HepG2 (cell line): Measurements from ENCODE around the gene TLDC2. TPM values are rescaled to one million over a fixed set of nuclear protein-coding genes. Genes with fewer than 3 reads are reported as not detected.

ENCODE experiments used
- ATF7-NPFF ChIP-seq: sonication (generic); formaldehyde crosslinking; IDR thresholded peaks from 2 replicates; pipeline ENCODE4 v1.8.1; 2023; ENCODE audit warnings: mild to moderate bottlenecking, low read depth, missing genetic modification reagents, moderate library complexity
- ATRX ChIP-seq: sonication (generic); formaldehyde crosslinking; IDR thresholded peaks from 2 replicates; pipeline ENCODE4 v1.4.0; 2020; ENCODE audit warnings: missing genetic modification reagents, borderline replicate concordance
- CBX1 ChIP-seq: IDR thresholded peaks from one replicate; pipeline ENCODE4 v1.6.1; 2016; ENCODE audit warnings: antibody characterized with exemption, low read depth
- DDIT3 ChIP-seq: sonication (generic); formaldehyde crosslinking; IDR thresholded peaks from 2 replicates; pipeline ENCODE4 v1.4.0; 2020; ENCODE audit warnings: mild to moderate bottlenecking, missing genetic modification reagents
- ELF1 ChIP-seq: sonication (generic); formaldehyde crosslinking; IDR thresholded peaks from 2 replicates; pipeline ENCODE4 v1.4.0; 2020; ENCODE audit warnings: missing genetic modification reagents
- GPN1 ChIP-seq: sonication (generic); formaldehyde crosslinking; IDR thresholded peaks from 2 replicates; pipeline ENCODE4 v1.5.1; 2020; ENCODE audit warnings: missing genetic modification reagents, borderline replicate concordance
- ISL2 ChIP-seq: sonication (generic); formaldehyde crosslinking; IDR thresholded peaks from 2 replicates; pipeline ENCODE4 v1.5.0; 2020; ENCODE audit warnings: missing genetic modification reagents
- JDP2 ChIP-seq: sonication (generic); formaldehyde crosslinking; IDR thresholded peaks from 2 replicates; pipeline ENCODE4 v1.8.1; 2022; ENCODE audit warnings: missing genetic modification reagents, borderline replicate concordance
- MED1 ChIP-seq: sonication (generic); formaldehyde crosslinking; IDR thresholded peaks from 2 replicates; pipeline ENCODE4 v1.4.0; 2020; ENCODE audit warnings: missing genetic modification reagents
- POLR2AphosphoS2 ChIP-seq: IDR thresholded peaks from 2 replicates; pipeline ENCODE4 v1.6.1; 2011; ENCODE audit warnings: low read depth, low read length, improper control_type of control experiment
- ZBTB44 ChIP-seq: sonication (generic); formaldehyde crosslinking; IDR thresholded peaks from 2 replicates; pipeline ENCODE4 v1.4.0; 2020; ENCODE audit warnings: missing genetic modification reagents
- ZBTB7B ChIP-seq: sonication (generic); formaldehyde crosslinking; IDR thresholded peaks from 2 replicates; pipeline ENCODE4 v1.4.0; 2020; ENCODE audit warnings: missing genetic modification reagents
- ZC3H13 ChIP-seq: sonication (generic); formaldehyde crosslinking; IDR thresholded peaks from 2 replicates; pipeline ENCODE4 v1.8.1; 2023; ENCODE audit warnings: mild to moderate bottlenecking, missing genetic modification reagents, moderate library complexity
- ZHX1 ChIP-seq: sonication (generic); formaldehyde crosslinking; IDR thresholded peaks from 2 replicates; pipeline ENCODE4 v1.8.1; 2022; ENCODE audit warnings: low read depth, mild to moderate bottlenecking, missing genetic modification reagents
- ZNF407 ChIP-seq: sonication (generic); formaldehyde crosslinking; IDR thresholded peaks from one replicate; pipeline ENCODE4 v1.5.1; 2020; ENCODE audit warnings: mild to moderate bottlenecking, missing genetic modification reagents; ENCODE audit errors: not compliant biosample characterization
- ZNF841 ChIP-seq: sonication (generic); formaldehyde crosslinking; IDR thresholded peaks from 2 replicates; pipeline ENCODE4 v1.8.1; 2023; ENCODE audit warnings: missing genetic modification reagents, borderline replicate concordance
- polyA plus RNA-seq, 8 experiments: library from polyadenylated mRNA; depleted of rRNA in 3 of 8; stranded (reverse) in 7 of 8; unstranded in 1 of 8; fragments of >200 nt; fragmentation: Illumina TruSeq in 4 of 8; extraction: Trizol in 4 of 8; gene quantifications; 2 replicates each; pipeline versions ENCODE4 v1.2.1 to v1.2.3, GENCODE V29; 2011 to 2016; ENCODE audit warnings: low read depth in 4 of 8, missing spikeins in 1 of 8, mixed read lengths in 1 of 8; ENCODE audit not compliant: insufficient read depth in 1 of 8
- total RNA-seq, 5 experiments: library from RNA; depleted of rRNA; stranded (reverse); fragments of >200 nt; fragmentation: Illumina TruSeq; extraction: Trizol; gene quantifications; 2 replicates each; pipeline ENCODE4 v1.2.3, GENCODE V29; 2016; ENCODE audit warnings: low read depth in 1 of 5

Gene TLDC2
- total and polyA plus RNA-seq, 2 of the 13 experiments (the other 11 are each of a cell fraction or from before 2014, with no cell fraction given): 1.5 to 1.6 TPM

GRCh38 chr20:36886859-36887751 lies 11.2 kb downstream of the TLDC2 start (continued):
- peak; percentile 8 for TF ChIP-seq ZNF407
- peak; percentile 52; the same call in 1 of the 2 replicates for TF ChIP-seq ZBTB44 (CRISPR knock-in tag)
- TF ChIP-seq ZNF841: no peak
- no peak for TF ChIP-seq CBX1
- no peak for TF ChIP-seq JDP2 (CRISPR knock-in tag)
- no peak for TF ChIP-seq ZHX1 (CRISPR knock-in tag)
- TF ChIP-seq MED1 (CRISPR knock-in tag): no peak; the same call in 1 of the 2 replicates
- no peak for TF ChIP-seq GPN1 (CRISPR knock-in tag)
- no peak for TF ChIP-seq DDIT3 (CRISPR knock-in tag)
- peak; percentile 76; the same call in 1 of the 2 replicates for TF ChIP-seq ZBTB7B
- 0 out of 2 replicates have a peak, but pooled peaks have one; percentile 25 for TF ChIP-seq ISL2 (CRISPR knock-in tag)
- no peak for TF ChIP-seq ATF7-NPFF (CRISPR knock-in tag)
- no peak; the same call in 1 of the 2 replicates for TF ChIP-seq ELF1 (CRISPR knock-in tag)
- peak; percentile 54; the same call in 1 of the 2 replicates for TF ChIP-seq ATRX (CRISPR knock-in tag)
- no peak for TF ChIP-seq ZC3H13 (CRISPR knock-in tag)
- no peak for TF ChIP-seq POLR2AphosphoS2
